Measurements from ENCODE around the gene ASAP3. TPM values are rescaled to one million over a fixed set of nuclear protein-coding genes. Genes with fewer than 3 reads are reported as not detected.
A peak's percentile ranks its signal among the peaks of the same experiment; 100 is the strongest.

The ASAP3 gene
- polyA plus RNA-seq, 1 experiment = 33.9 TPM

- TF ChIP-seq CTCF (IDR thresholded peaks at IDR 0.05; ENCODE audit: insufficient read depth, low read depth, low read length) = no peak
- DNase-seq (ENCODE audit: low read depth) = no peak
- peak overlapping the region; percentile 61 for H3K4me3 ChIP-seq (ENCODE audit: low read depth, low read length)
- POLR2A ChIA-PET = no interaction called here
- H3K36me3 ChIP-seq (ENCODE audit: control insufficient read depth, insufficient read depth, low read length) = no peaks in the 10 kb centered on the region
- CTCF ChIA-PET = interaction anchor here (0.6 to 3.6 kb wide), 5 partner anchors 20 to 116 kb away, joined by 3 to 23 read pairs (median 8); no protein-coding TSS in a partner anchor
- no peaks in the 10 kb centered on the region for H3K27me3 ChIP-seq (ENCODE audit: control insufficient read depth, insufficient read depth, low read length)
Observed at GRCh38 chr1:23423415-23424292, 60.3 kb downstream of the ASAP3 start.

- ChIA-PET CTCF (interaction anchor here (0.7 to 3.6 kb wide), 6 partner anchors 11 to 272 kb away, joined by 3 to 23 read pairs (median 6); no protein-coding TSS in a partner anchor), POLR2A (no interaction called here)
- Histone ChIP-seq H3K27me3 (ENCODE audit: control insufficient read depth, insufficient read depth, low read length) (no peaks in the 10 kb centered on the region), H3K4me3 (ENCODE audit: low read depth, low read length) (no peak overlapping the region), H3K36me3 (ENCODE audit: control insufficient read depth, insufficient read depth, low read length) (no peaks in the 10 kb centered on the region)
- TF ChIP-seq CTCF (IDR thresholded peaks at IDR 0.05; ENCODE audit: insufficient read depth, low read depth, low read length) = no peak
- DNase-seq (ENCODE audit: low read depth) = no peak
Observed at GRCh38 chr1:23422941-23423340, 61.0 kb downstream of the ASAP3 start.

- ChIA-PET POLR2A (no interaction called here), CTCF (interaction anchor here (0.7 to 3.6 kb wide), 9 partner anchors 10 to 446 kb away, joined by 3 to 23 read pairs (median 6); no protein-coding TSS in a partner anchor)
- H3K36me3 ChIP-seq (ENCODE audit: control insufficient read depth, insufficient read depth, low read length) = no peaks in the 10 kb centered on the region
- no peak for TF ChIP-seq CTCF (IDR thresholded peaks at IDR 0.05; ENCODE audit: insufficient read depth, low read depth, low read length)
- no peak for DNase-seq (ENCODE audit: low read depth)
- no peak overlapping the region for H3K4me3 ChIP-seq (ENCODE audit: low read depth, low read length)
- no peaks in the 10 kb centered on the region for H3K27me3 ChIP-seq (ENCODE audit: control insufficient read depth, insufficient read depth, low read length)
Observed at GRCh38 chr1:23422241-23422877, 61.6 kb downstream of the ASAP3 start.

GRCh38 chr1:23421753-23422240 is 62.2 kb downstream of the ASAP3 start:
- ChIA-PET POLR2A (no interaction called here), CTCF (interaction anchor here (0.7 to 3.6 kb wide), 8 partner anchors 10 to 445 kb away, joined by 3 to 23 read pairs (median 6); no protein-coding TSS in a partner anchor)
- no peak for DNase-seq (ENCODE audit: low read depth)
- Histone ChIP-seq H3K27me3 (ENCODE audit: control insufficient read depth, insufficient read depth, low read length) (no peaks in the 10 kb centered on the region), H3K36me3 (ENCODE audit: control insufficient read depth, insufficient read depth, low read length) (peaks cover 3% of the 10 kb centered on the region), H3K4me3 (ENCODE audit: low read depth, low read length) (no peak overlapping the region)
- peak; percentile 35; the same call in 1 of the 2 replicates for TF ChIP-seq CTCF (IDR thresholded peaks at IDR 0.05; ENCODE audit: insufficient read depth, low read depth, low read length)

DNA sequence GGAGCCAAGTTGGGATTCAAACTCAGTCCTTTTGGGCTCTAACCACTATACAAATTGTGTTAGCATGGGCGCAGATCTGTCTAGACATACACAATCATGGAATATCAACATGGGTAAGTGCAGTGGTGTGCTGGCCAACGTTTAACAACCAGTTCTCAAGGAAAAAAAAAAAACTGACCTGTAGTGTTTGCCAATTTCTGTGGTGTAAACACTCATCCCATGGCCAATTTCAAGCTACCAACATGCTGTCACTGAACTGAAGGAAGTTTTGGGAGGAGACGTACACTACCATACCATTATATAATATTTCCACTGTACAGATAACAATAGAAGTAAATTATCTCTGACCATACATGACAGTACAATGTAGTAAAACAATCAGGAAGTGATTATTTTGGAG is 62.6 kb downstream of the ASAP3 start:
- TF ChIP-seq CTCF (IDR thresholded peaks at IDR 0.05; ENCODE audit: insufficient read depth, low read depth, low read length) = no peak
- Histone ChIP-seq H3K4me3 (ENCODE audit: low read depth, low read length) (no peak overlapping the region), H3K36me3 (ENCODE audit: control insufficient read depth, insufficient read depth, low read length) (peaks cover 3% of the 10 kb centered on the region), H3K27me3 (ENCODE audit: control insufficient read depth, insufficient read depth, low read length) (no peaks in the 10 kb centered on the region)
- DNase-seq (ENCODE audit: low read depth) = no peak
- CTCF ChIA-PET = interaction anchor here (1.2 to 3.6 kb wide), 6 partner anchors 9 to 118 kb away, joined by 4 to 23 read pairs (median 6); no protein-coding TSS in a partner anchor
- POLR2A ChIA-PET = no interaction called here

All from BJ (cell line).